Eye (tissue), 1 donor: ENCODE measurements around the gene DNM3.
A peak's percentile ranks its signal among the peaks of the same experiment; 100 is the strongest.

Experiments used
- DNase-seq: peaks from one replicate; pipeline ENCODE4 v3.0.0-alpha.2; 2015

The DNM3 gene

GRCh38 chr1:172252321-172252720 is 411.0 kb downstream of the DNM3 start:
- no peak for DNase-seq

GRCh38 chr1:172252958-172253357 is 411.7 kb downstream of the DNM3 start:
- DNase-seq: peak; percentile 41

DNA sequence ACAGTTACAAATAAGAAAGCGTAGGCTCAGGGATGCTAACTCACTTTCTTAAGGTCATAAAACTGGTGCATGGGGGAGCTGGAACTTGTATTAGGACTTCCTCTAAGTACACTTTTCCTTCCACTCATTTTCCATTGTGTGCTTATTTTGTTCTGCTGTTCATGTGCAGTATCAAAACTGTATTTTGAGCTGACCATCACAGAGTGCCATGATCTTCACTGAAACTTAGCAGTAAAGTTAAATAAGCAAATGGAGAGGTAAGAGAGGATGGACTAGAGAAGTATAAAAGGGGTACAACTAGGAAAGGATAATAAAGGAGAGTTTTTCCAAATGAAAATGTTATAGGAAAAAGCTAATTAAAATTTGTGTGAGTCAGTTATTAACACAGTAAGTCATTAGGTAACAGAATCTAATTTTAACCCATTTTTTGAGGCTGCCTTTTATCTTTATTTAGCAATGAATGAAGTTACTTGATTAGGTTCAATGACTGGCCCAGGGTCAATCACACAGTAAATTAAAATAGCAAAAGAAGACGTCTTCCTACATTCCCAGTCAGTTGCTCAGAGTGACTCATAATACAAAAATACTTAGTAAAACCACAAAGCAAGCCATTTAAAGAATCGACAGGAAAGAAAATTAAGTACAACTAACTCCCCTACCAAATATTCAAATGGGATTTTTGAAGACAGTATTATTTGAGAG is 413.4 kb downstream of the DNM3 start:
- no peak for DNase-seq

- DNase-seq: no peak
These were observed 413.9 kb downstream of the DNM3 start for GRCh38 chr1:172255223-172255560.

GRCh38 chr1:172265905-172266304 is 424.6 kb downstream of the DNM3 start:
- DNase-seq: no peak

GRCh38 chr1:172266528-172267174 is 425.4 kb downstream of the DNM3 start:
- DNase-seq: no peak

GRCh38 chr1:172268237-172268636 is 426.9 kb downstream of the DNM3 start:
- peak; percentile 24 for DNase-seq

DNA sequence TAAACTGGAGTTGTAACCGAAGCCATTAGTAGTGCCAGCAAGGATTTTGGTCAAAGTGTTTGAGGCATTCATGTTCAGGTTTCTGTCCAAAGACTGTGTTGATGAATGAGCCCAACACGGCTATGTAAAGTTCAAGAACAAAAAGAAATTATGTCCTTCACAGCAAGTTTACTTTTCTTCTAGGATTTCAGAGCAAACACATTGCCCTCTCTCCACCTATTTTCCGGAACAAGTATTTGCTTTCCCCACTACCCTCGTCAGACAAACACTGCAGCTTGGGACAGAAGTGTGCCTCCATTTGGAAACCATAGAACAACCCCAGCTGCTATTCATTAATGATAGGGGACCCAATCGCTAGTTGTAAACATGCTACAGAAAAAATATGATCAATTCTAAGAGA is 427.8 kb downstream of the DNM3 start:
- no peak for DNase-seq

DNA sequence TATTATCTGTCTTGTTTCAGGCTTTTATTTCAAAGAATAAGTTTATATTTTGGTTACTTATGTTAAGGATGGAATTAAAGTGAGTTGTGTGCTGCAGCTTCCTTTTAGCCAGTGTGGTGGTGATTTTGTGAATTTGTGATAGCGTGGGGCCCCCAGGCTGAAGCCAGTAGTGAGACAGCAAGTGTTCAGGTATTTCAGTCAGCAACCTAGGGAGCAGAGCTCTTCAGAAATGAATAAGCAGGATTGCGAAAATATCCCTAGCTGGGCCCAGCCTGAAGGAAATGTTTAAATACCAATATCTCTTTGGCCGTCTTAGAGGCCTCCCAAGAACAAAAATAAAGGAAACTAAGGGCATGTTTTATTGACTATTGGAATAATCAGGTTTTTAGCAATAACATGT is 428.3 kb downstream of the DNM3 start:
- DNase-seq: no peak

DNA sequence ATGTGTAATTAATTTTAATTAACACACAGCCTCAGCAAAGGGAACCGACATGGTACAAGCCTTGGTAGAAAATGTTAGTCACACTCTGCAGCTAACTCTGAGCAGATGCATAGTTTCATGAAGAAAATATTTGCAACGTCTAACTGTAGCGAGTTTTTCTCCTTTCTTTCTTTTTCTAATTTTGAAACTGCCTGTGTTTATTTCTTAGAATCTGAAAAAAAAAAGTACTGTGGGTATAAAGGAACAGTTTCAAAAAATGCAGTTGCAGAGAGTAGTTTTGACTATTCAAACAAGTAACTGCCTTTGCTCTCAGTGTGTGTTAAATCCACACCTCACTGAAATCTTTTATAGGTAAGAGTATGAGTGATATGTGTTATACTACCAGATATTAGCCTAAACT is 429.3 kb downstream of the DNM3 start:
- DNase-seq: no peak

DNA sequence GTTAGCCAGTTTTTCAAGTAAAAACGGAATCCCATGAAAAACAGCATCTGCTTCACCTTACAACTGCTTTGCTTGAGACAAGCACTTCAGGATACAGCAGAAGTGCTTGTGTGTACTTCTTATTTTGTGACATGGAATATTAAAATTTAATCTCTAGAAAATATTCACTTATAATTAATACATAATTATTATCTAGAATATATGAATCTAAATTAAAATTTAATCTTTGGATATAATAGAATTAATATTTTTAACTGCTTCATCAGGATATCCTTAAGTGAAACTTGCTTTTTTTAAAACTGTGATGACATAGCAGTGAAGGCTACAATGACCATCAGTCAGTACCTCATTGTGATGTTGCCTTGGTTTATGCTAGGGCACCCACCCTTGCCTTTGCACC is 430.8 kb downstream of the DNM3 start:
- no peak for DNase-seq

DNA sequence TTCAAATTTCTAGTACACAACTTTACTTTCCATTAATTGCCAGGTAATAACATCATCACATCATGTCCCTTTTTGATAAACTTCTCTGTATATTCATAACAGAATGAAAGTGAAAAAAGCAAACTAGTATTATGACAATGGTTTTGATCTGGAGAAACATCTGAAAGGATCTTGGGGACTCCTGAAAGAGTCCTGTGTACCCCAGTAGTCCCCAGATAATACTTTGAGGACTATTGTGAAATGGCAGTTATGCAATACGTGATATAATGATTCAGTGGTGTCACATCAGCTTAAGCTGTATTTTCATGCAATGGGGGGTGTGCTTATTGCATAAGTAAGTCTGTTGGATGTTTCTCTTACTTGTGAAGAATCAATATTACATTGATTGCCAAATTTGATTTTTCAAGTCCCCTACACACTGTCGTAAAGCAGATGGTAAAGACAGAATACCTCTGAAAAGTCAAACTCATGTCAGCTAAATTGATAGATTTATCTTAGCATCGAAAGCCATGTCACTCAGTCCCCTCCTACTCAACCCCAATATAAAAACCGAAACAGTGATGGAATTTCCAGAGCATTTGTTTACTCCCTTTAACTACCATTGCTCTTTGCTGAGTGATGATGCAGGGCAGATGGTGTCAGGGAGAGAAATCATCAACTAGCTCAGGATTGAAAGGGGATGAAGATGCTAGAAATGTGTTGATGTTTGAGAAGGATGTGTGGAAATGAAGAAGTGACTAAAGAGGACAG is 432.5 kb downstream of the DNM3 start:
- DNase-seq: no peak

DNA sequence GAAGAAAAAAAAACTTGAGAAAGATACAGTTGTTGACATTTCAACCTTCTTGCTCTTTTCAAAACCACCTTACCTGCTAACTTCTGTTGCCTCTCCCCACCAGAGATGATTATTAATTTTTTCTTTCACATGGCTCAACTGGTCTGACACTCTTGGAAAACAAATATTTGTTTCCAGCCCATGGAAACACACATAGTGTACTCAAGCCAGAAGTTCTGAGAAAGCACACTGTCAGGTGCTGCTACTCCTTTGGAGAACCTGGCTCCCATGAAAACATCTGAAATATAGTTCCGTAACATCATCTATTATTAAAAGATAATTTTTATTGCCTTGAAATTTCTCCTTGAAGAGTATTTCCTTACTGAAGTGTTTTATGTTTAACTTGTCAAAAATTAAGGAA is 434.2 kb downstream of the DNM3 start:
- no peak for DNase-seq

DNA sequence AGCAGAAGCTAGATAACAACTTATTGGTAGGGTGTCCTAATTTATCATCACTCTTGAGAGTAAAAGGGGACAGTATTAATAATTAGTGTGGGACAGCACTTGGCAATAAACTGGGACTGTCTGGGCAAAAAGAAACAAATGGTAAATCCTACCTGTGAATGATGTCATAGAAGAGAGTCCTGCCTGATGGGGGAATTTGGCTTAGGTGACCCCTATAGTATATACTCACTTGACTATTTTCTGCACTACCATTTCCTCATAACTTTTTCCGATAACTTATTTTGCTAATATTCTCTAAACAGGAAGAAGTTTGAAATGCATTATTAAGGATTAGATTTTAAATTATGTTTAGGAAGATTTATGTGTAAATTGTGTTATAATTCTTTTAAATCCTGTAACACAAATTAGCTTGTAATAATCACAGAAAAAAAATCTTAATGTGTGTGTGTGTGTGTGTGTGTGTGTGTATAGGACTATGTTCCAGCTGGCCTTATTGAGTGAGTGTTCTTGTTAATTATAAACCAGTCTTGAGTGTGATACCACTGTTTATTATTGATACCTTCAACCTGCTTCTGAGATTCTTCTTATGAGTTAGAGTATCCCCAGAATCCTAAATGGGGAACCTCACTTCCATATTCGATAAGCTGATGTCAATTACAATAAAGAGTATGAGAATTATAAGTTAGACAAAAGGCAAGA is 435.0 kb downstream of the DNM3 start:
- no peak for DNase-seq

DNA sequence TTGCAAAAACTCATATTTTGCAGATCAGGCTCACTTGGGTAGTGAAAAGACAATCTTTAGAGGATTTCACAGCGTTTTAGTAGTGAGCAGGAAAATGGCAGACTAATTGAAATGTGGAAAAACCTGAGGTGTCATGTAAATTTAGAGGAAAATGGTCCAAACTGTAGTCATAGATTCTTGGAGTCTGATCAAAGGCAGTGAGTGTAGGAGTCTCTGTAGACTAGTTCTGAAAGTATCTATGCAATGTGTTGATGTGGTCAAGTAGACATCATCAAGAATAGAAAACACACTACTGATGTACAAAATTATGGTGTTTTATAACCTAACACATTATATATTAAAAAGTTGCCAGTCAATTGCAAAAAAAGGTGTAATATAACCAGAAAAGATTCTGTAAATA is 436.0 kb downstream of the DNM3 start:
- DNase-seq: no peak

- no peak for DNase-seq
These were observed 436.7 kb downstream of the DNM3 start for GRCh38 chr1:172277989-172278388.

- DNase-seq: no peak
These were observed 437.2 kb downstream of the DNM3 start for GRCh38 chr1:172278478-172278877.

DNA sequence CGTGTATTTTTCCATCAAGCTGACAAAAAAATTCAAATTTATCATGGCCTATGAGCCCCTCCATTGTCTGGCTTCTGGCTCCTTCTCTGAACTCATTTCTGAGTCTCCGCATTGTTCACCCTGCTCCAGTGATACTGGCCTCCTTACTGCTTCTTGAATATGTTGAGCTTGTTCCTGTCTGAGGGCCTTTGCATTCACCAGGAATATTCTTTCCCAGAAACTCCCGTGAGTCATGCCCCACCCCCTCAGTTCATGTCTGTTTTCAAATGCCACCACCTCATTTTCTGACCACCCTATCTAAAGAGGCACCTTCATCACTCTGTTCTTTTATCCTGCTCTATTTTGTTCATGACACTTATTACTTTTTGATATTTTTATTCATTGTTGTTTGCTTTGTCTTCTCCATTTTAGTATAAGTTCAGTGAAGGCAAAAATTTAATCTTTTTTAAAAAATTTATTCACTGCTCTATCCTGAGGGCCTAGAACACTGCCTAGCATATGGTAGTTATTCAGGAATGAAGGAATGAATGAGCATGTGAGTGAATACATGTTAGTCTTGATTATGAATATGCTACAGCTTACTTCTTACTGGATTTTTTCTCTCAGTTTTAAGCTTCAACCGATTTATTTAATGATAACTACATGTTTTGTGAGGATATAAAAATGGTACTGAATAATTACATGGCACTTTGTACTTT is 438.8 kb downstream of the DNM3 start:
- no peak for DNase-seq

DNA sequence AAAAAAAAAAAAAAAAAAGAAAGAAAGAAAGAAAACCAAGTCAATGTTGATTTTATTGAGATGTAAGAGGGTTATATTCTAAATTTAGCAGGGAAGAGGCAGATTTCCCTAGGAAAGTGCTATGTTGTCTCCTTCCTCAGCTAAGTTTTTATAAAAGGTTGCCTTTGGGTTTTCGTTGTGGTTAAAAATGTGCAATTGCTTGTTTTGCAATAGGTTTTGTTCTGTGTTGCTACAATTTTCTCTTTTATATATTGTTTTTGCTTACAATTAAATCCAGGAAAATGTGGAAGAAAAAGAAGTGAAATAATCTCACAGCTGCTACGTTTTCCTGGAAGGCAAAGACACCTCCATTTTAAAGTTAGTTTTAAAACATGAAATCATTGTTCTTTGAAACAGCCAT is 442.5 kb downstream of the DNM3 start:
- DNase-seq: no peak

DNA sequence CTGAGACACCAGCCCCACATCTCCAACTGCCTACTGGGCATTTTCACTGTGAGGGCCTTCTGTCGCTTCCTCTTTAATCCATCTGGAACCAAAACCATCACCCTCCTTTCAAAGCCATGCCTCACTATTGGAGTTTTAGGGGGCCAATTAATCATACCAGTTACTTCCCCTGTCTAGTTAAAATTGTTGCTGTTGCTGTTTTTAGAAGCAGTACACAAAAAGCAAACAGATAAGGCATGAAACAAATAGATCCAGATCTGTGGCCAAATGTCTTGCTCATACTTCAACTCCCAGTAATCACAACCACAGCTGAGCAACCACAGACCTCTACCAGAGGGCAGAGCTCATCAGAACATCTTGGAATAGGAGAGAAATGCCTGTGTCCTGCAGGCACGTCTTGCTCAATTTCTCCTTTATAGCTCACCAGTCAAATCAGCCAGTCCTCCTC is 445.4 kb downstream of the DNM3 start:
- no peak for DNase-seq

GRCh38 chr1:172287208-172287607 is 445.9 kb downstream of the DNM3 start:
- DNase-seq: no peak

DNA sequence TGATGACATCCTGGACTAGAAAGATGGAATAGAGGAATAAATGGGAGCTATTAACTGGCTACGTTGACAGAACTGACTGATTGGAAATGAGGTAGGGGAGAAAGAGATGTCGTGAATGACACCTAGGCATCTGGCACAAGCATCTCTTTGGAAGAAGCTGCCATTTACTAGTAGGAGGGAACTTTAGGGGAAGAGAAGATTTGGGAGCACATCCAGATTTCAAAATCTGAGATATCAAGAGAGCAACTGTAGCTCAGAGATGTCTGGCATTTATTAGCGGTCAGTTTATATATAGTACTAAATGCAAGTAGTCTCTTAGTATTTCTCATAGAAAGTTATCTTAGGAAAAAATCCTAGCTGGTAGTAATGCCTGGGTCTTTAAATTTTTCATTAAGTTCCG is 447.3 kb downstream of the DNM3 start:
- DNase-seq: no peak

DNA sequence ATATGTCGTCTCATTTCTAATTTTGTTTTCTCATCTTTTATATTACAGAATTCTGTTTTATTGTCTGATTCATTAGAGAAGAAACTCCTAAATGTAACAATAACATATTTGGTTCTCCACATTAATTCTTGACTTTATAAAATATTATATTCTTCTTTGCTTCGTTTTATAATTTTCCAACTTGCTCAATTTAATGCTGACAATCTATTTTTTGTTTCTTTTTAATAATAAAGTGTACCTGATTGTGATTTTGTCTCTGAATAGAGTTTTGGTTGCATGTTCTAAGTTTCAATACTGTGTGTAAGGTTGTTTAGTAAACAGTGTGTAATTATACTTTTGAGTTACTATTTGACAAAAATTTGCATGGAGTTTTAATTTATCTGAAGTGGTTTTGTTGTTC is 448.1 kb downstream of the DNM3 start:
- no peak for DNase-seq
